ENCODE data around the gene CDH12. TPM values are rescaled to one million over a fixed set of nuclear protein-coding genes. Genes with fewer than 3 reads are reported as not detected.

Gene CDH12
- total RNA-seq, 1 experiment from 2014 or later, result not detected

- H3K9ac ChIP-seq (ENCODE audit: extremely low read depth, insufficient read length, low read length), result no peak overlapping the region
Observed at GRCh38 chr5:22900801-22901310, 47.7 kb upstream of the CDH12 start.

More at GRCh38 chr5:22900801-22901310, 47.7 kb upstream of the CDH12 start:
- TF ChIP-seq, protein P1, sequence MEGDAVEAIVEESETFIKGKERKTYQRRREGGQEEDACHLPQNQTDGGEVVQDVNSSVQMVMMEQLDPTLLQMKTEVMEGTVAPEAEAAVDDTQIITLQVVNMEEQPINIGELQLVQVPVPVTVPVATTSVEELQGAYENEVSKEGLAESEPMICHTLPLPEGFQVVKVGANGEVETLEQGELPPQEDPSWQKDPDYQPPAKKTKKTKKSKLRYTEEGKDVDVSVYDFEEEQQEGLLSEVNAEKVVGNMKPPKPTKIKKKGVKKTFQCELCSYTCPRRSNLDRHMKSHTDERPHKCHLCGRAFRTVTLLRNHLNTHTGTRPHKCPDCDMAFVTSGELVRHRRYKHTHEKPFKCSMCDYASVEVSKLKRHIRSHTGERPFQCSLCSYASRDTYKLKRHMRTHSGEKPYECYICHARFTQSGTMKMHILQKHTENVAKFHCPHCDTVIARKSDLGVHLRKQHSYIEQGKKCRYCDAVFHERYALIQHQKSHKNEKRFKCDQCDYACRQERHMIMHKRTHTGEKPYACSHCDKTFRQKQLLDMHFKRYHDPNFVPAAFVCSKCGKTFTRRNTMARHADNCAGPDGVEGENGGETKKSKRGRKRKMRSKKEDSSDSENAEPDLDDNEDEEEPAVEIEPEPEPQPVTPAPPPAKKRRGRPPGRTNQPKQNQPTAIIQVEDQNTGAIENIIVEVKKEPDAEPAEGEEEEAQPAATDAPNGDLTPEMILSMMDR (conservative IDR thresholded peaks at IDR 0.05), result no peak
- Histone ChIP-seq H2BK120ac (ENCODE audit: low read depth, low read length, poor library complexity, severe bottlenecking) (no peak overlapping the region), H2BK12ac (ENCODE audit: insufficient read length, low read depth, low read length) (no peak overlapping the region), H3K23ac (ENCODE audit: insufficient read length, low read depth, low read length) (no peak overlapping the region), H4K91ac (ENCODE audit: insufficient read length, low read depth, low read length) (no peak overlapping the region), H2BK20ac (ENCODE audit: low read depth, low read length, poor library complexity, severe bottlenecking) (no peak overlapping the region), H3K79me1 (ENCODE audit: insufficient read depth, low read depth, low read length, poor library complexity, severe bottlenecking) (no peaks in the 10 kb centered on the region), H3K23me2 (ENCODE audit: insufficient read length, low read depth, low read length, poor library complexity, severe bottlenecking) (no peaks in the 10 kb centered on the region), H4K20me1 (ENCODE audit: control insufficient read depth, insufficient read depth, insufficient read length) (no peaks in the 10 kb centered on the region), H3K27ac (ENCODE audit: insufficient read length, low read depth, low read length) (no peak overlapping the region), H3K9me3 (ENCODE audit: control insufficient read depth, low read depth, low read length) (no peaks in the 10 kb centered on the region), H4K8ac (replicated peaks; ENCODE audit: insufficient read length, low read depth, low read length) (no peak overlapping the region), H2AK5ac (ENCODE audit: insufficient read length, low read length) (no peak overlapping the region), H3K4ac (ENCODE audit: low read depth, low read length) (no peak overlapping the region), H3K4me2 (ENCODE audit: insufficient read depth, insufficient read length, low read length) (no peak overlapping the region), H2AFZ (ENCODE audit: low read length) (no peak overlapping the region), H4K5ac (ENCODE audit: insufficient read length, low read depth, low read length) (no peak overlapping the region), H3K4me1 (ENCODE audit: insufficient read depth, low read length) (no peaks in the 10 kb centered on the region), H3K56ac (ENCODE audit: insufficient read length, low read depth, low read length) (no peak overlapping the region), H3T11ph (ENCODE audit: low read length) (no peak overlapping the region), H2BK15ac (ENCODE audit: low read depth, low read length) (no peak overlapping the region), H3K14ac (ENCODE audit: insufficient read depth, low read length) (no peak overlapping the region; the same call in 1 of the 2 replicates), H3K27me3 (ENCODE audit: insufficient read depth, low read length) (no peaks in the 10 kb centered on the region), H2BK5ac (ENCODE audit: insufficient read length, low read length) (no peak overlapping the region), H3K79me2 (ENCODE audit: insufficient read depth, low read length) (no peaks in the 10 kb centered on the region), H3K18ac (ENCODE audit: insufficient read length, low read depth, low read length) (no peak overlapping the region)
- Mint-ChIP-seq H3K4me1 (no peaks in the 10 kb centered on the region), H3K4me3 (no peak overlapping the region), H3K36me3 (ENCODE audit: insufficient read depth in 1 of 3, low read depth in 3 of 3) (no peaks in the 10 kb centered on the region), H3K27me3 (ENCODE audit: low read depth) (no peaks in the 10 kb centered on the region), H3K27ac (no peak overlapping the region; a peak in 1 of 7 replicates), H3K9me3 (peaks cover 0 to 4% of the 10 kb centered on the region in 2 experiments; a peak in 1 of 5 replicates)
- no peak for DNase-seq
- WGBS (ENCODE audit: extremely low coverage, insufficient read length, low lambda C conversion rate), result no CpG with 5 or more reads among the region's 17 CpGs
